Panc1 (cell line): Measurements from ENCODE around the gene SGPP1. TPM values are rescaled to one million over a fixed set of nuclear protein-coding genes. Genes with fewer than 3 reads are reported as not detected.
"Not testable (repeated sequence)": the region's sequence is repeated elsewhere in the genome, so short reads cannot be mapped to it uniquely, and the experiment has no call there.

Experiments used
- ATAC-seq: fragments of 200-7000 bp; cut with Tn5 transposase; 2 replicates; pipeline ENCODE4 v1.9.1; 2020; ENCODE audit warnings: mild to moderate bottlenecking, moderate library complexity
- BruUV-seq: library from RNA; stranded (reverse); fragments of 400-500 nt; replicated peaks from 2 replicates; lab custom pipeline; 2021; lab: Mats Ljungman, UMichigan
- CTCF ChIA-PET: fragments of 300-600 bp; sonication (Branson Sonifier 250); formaldehyde crosslinking; loops from one replicate; lab custom pipeline; 2022; ENCODE audit warnings: antibody characterized with exemption; lab: Charles Lee
- POLR2A ChIA-PET: fragments of 300-600 bp; sonication (Branson Sonifier 250); formaldehyde crosslinking; loops from one replicate; lab custom pipeline; 2022; ENCODE audit warnings: antibody characterized with exemption; lab: Charles Lee
- DNase-seq: peaks from one replicate; pipeline ENCODE4 v3.0.0-alpha.2; 2010; ENCODE audit warnings: low read depth, low spot score
- H3K27ac ChIP-seq: 2 replicates; pipeline ENCODE4 v1.5.1; 2011; ENCODE audit warnings: mild to moderate bottlenecking, low read length, inconsistent platforms
- H3K27me3 ChIP-seq: fragments of 200-500 bp; sonication (Bioruptor generic); 2 replicates; pipeline ENCODE4 v1.6.0; 2014; ENCODE audit warnings: low read length, inconsistent platforms; ENCODE audit not compliant: control insufficient read depth, insufficient read depth
- H3K36me3 ChIP-seq: fragments of 200-500 bp; sonication (Bioruptor generic); 2 replicates; pipeline ENCODE4 v1.5.1; 2014; ENCODE audit warnings: inconsistent platforms, mild to moderate bottlenecking, low read length, moderate library complexity; ENCODE audit not compliant: control insufficient read depth, insufficient read depth
- H3K4me1 ChIP-seq: 2 replicates; pipeline ENCODE4 v1.5.1; 2011; ENCODE audit warnings: inconsistent platforms, mild to moderate bottlenecking, low read length, moderate library complexity; ENCODE audit not compliant: control insufficient read depth, insufficient read depth
- H3K4me3 ChIP-seq, 2 experiments: 2 replicates each; pipeline ENCODE4 v1.5.1; 2011 to 2012; ENCODE audit warnings: low read depth in 2 of 2, low read length in 2 of 2, mild to moderate bottlenecking in 2 of 2, inconsistent platforms in 1 of 2, moderate library complexity in 1 of 2
- H3K9me3 ChIP-seq: fragments of 200-500 bp; sonication (Bioruptor generic); 2 replicates; pipeline ENCODE4 v1.5.1; 2014; ENCODE audit warnings: low read depth, mild to moderate bottlenecking, inconsistent platforms, low read length, moderate library complexity; ENCODE audit not compliant: control insufficient read depth, insufficient read depth
- CTCF ChIP-seq: fragments of 450-650 bp; IDR thresholded peaks from 2 replicates; pipeline ENCODE4 v1.5.1; 2017; ENCODE audit warnings: mild to moderate bottlenecking
- POLR2AphosphoS5 ChIP-seq: IDR thresholded peaks from 2 replicates; pipeline ENCODE4 v1.6.1; 2012; ENCODE audit warnings: mild to moderate bottlenecking, low read depth, low read length, moderate library complexity
- REST ChIP-seq, 2 experiments: IDR thresholded peaks; 2 replicates each; pipeline ENCODE4 v1.6.1; 2011 to 2012; ENCODE audit warnings: low read depth in 2 of 2, control low read depth in 1 of 2, low read length in 1 of 2, mild to moderate bottlenecking in 1 of 2, moderate library complexity in 1 of 2; ENCODE audit not compliant: insufficient read depth in 1 of 2
- SIN3A ChIP-seq: IDR thresholded peaks from 2 replicates; pipeline ENCODE4 v1.6.1; 2012; ENCODE audit warnings: low read depth, mild to moderate bottlenecking, low read length, moderate library complexity, borderline replicate concordance; ENCODE audit not compliant: insufficient read depth
- TCF7L2 ChIP-seq: IDR thresholded peaks from 2 replicates; pipeline ENCODE4 v1.6.1; 2011; ENCODE audit warnings: mild to moderate bottlenecking, low read depth, low read length, inconsistent platforms
- in situ Hi-C: cut with HindIII; loops from 2 replicates; pipeline ENCODE4 v1.10.0; 2016; ENCODE audit warnings: low sequenced_read_pairs, low pct_unique_long_range_greater_than_20kb
- intact Hi-C: fragments of 100-400 bp; cut with micrococcal nuclease; formaldehyde crosslinking; loops from one replicate; pipeline ENCODE4 v1.10.0; 2022; ENCODE audit not compliant: unreplicated experiment
- total RNA-seq: library from RNA; stranded (reverse); gene quantifications from one replicate; pipeline ENCODE4 v1.2.1, GENCODE V29; 2021; ENCODE audit not compliant: unreplicated experiment

The SGPP1 gene
- total RNA-seq, 1 experiment from 2014 or later, result 30.0 TPM

- Histone ChIP-seq H3K27me3 (no peaks in the 10 kb centered on the region), H3K27ac (peak overlapping the region; percentile 2; the same call in 1 of the 2 replicates), H3K4me1 (peaks cover 12% of the 10 kb centered on the region; the same call in 1 of the 2 replicates), H3K36me3 (no peaks in the 10 kb centered on the region; the same call in 1 of the 2 replicates), H3K4me3 (no peak overlapping the region), H3K9me3 (no peaks in the 10 kb centered on the region)
- ATAC-seq (no peak), DNase-seq (no peak)
- in situ Hi-C loops (no loop called here), intact Hi-C loops (no loop called here)
- CTCF ChIA-PET, result no interaction called here
- no TSS peak for BruUV-seq
- POLR2A ChIA-PET, result no interaction called here
- no peak for TF ChIP-seq CTCF
- TF ChIP-seq POLR2AphosphoS5, result no peak
- TF ChIP-seq REST (IDR thresholded peaks at IDR 0.05; ENCODE audit: insufficient read depth in 1 of 2, low read depth in 2 of 2, low read length in 1 of 2), result no peak
- TF ChIP-seq SIN3A, result no peak
- TF ChIP-seq TCF7L2, result no peak
Measured at GRCh38 chr14:63638493-63638892, 89.4 kb downstream of the SGPP1 start.

GRCh38 chr14:63636094-63636635 lies 91.7 kb downstream of the SGPP1 start:
- peaks cover 12% of the 10 kb centered on the region; the same call in 1 of the 2 replicates for H3K4me1 ChIP-seq
- H3K27me3 ChIP-seq, H3K36me3 ChIP-seq, H3K27ac ChIP-seq, H3K4me3 ChIP-seq, POLR2A ChIA-PET, intact Hi-C loops, DNase-seq, CTCF ChIA-PET, in situ Hi-C loops, H3K9me3 ChIP-seq, ATAC-seq, BruUV-seq: not testable (repeated sequence)

Other genes with a start within 250 kb of the SGPP1 start
- gene PPP2R5E, start 184.7 kb downstream of the SGPP1 start, total RNA-seq, result 47.2 TPM
- 13.0 TPM for gene WDR89, start 86.2 kb downstream of the SGPP1 start, total RNA-seq
- gene SYNE2, start 124.9 kb upstream of the SGPP1 start, total RNA-seq, result 37.5 TPM